Measurements from ENCODE around the gene ADAMTS8.

The ADAMTS8 gene

GRCh38 chr11:130423541-130424142 is 4.8 kb downstream of the ADAMTS8 start:
- TF ChIP-seq ZBTB7A (IDR thresholded peaks at IDR 0.05; ENCODE audit: low read depth) (no peak), FOXM1 (IDR thresholded peaks at IDR 0.05; ENCODE audit: borderline replicate concordance, low read depth) (no peak), YY1 (IDR thresholded peaks at IDR 0.05; ENCODE audit: low read depth) (no peak), CEBPB (IDR thresholded peaks at IDR 0.05) (no peak), EP300 (IDR thresholded peaks at IDR 0.05; ENCODE audit: borderline replicate concordance) (no peak), REST (IDR thresholded peaks at IDR 0.05; ENCODE audit: low read depth) (no peak), CREB1 (IDR thresholded peaks at IDR 0.05; ENCODE audit: low read depth) (no peak), NFIC (IDR thresholded peaks at IDR 0.05) (no peak), TEAD4 (IDR thresholded peaks at IDR 0.05) (no peak), RAD21 (IDR thresholded peaks at IDR 0.05; ENCODE audit: low read depth) (no peak), TAF1 (IDR thresholded peaks at IDR 0.05; ENCODE audit: low read depth) (no peak), TCF12 (IDR thresholded peaks at IDR 0.05; ENCODE audit: low read depth) (no peak), EGR1 (IDR thresholded peaks at IDR 0.05) (no peak)
- TF ChIP-seq, protein P1, sequence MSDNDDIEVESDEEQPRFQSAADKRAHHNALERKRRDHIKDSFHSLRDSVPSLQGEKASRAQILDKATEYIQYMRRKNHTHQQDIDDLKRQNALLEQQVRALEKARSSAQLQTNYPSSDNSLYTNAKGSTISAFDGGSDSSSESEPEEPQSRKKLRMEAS (IDR thresholded peaks at IDR 0.05), result no peak
- TF ChIP-seq, protein P2, sequence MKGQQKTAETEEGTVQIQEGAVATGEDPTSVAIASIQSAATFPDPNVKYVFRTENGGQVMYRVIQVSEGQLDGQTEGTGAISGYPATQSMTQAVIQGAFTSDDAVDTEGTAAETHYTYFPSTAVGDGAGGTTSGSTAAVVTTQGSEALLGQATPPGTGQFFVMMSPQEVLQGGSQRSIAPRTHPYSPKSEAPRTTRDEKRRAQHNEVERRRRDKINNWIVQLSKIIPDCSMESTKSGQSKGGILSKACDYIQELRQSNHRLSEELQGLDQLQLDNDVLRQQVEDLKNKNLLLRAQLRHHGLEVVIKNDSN (IDR thresholded peaks at IDR 0.05), result no peak

GRCh38 chr11:130422251-130422995 is 6.0 kb downstream of the ADAMTS8 start:
- TF ChIP-seq, protein P2 (IDR thresholded peaks at IDR 0.05), result no peak

DNA sequence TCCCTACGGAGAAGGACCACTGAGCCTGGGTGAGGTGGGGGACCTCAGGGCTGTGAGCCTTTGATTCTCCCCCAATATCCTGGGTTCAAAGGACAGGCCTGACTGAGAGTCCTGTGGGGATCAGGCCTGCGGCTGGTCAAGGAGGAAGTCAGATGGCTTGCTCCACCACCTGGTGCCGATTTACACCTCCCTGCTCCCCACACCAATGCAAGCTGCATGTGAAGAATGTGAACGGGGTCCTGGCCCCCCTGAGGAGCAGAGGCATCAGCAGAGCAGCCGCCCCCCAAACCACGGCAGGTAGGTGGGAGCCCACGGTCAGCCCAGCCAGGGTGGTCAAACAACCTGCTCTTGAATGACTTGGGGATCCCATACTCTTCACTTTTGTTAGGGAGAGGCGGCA is 6.7 kb downstream of the ADAMTS8 start:
- TF ChIP-seq EP300 (IDR thresholded peaks at IDR 0.05; ENCODE audit: borderline replicate concordance) (no peak), TAF1 (IDR thresholded peaks at IDR 0.05; ENCODE audit: low read depth) (no peak), ZBTB7A (IDR thresholded peaks at IDR 0.05; ENCODE audit: low read depth) (no peak), CREB1 (IDR thresholded peaks at IDR 0.05; ENCODE audit: low read depth) (no peak), FOXM1 (IDR thresholded peaks at IDR 0.05; ENCODE audit: borderline replicate concordance, low read depth) (no peak), CEBPB (IDR thresholded peaks at IDR 0.05) (no peak), TEAD4 (IDR thresholded peaks at IDR 0.05) (no peak), EGR1 (IDR thresholded peaks at IDR 0.05) (no peak), NFIC (IDR thresholded peaks at IDR 0.05) (no peak), RAD21 (IDR thresholded peaks at IDR 0.05; ENCODE audit: low read depth) (no peak), YY1 (IDR thresholded peaks at IDR 0.05; ENCODE audit: low read depth) (no peak), REST (IDR thresholded peaks at IDR 0.05; ENCODE audit: low read depth) (no peak), TCF12 (IDR thresholded peaks at IDR 0.05; ENCODE audit: low read depth) (no peak)
- TF ChIP-seq, protein P2 (IDR thresholded peaks at IDR 0.05), result no peak
- TF ChIP-seq, protein P1 (IDR thresholded peaks at IDR 0.05), result no peak

- TF ChIP-seq FOXM1 (IDR thresholded peaks at IDR 0.05; ENCODE audit: borderline replicate concordance, low read depth), result no peak
- TF ChIP-seq YY1 (IDR thresholded peaks at IDR 0.05; ENCODE audit: low read depth), result no peak
- TF ChIP-seq TEAD4 (IDR thresholded peaks at IDR 0.05), result no peak
- no peak for TF ChIP-seq TCF12 (IDR thresholded peaks at IDR 0.05; ENCODE audit: low read depth)
- TF ChIP-seq ZBTB7A (IDR thresholded peaks at IDR 0.05; ENCODE audit: low read depth), result no peak
- no peak for TF ChIP-seq RAD21 (IDR thresholded peaks at IDR 0.05; ENCODE audit: low read depth)
- TF ChIP-seq EGR1 (IDR thresholded peaks at IDR 0.05), result no peak
- no peak for TF ChIP-seq CEBPB (IDR thresholded peaks at IDR 0.05)
- TF ChIP-seq NFIC (IDR thresholded peaks at IDR 0.05), result no peak
- no peak for TF ChIP-seq CREB1 (IDR thresholded peaks at IDR 0.05; ENCODE audit: low read depth)
- TF ChIP-seq REST (IDR thresholded peaks at IDR 0.05; ENCODE audit: low read depth), result no peak
- TF ChIP-seq EP300 (IDR thresholded peaks at IDR 0.05; ENCODE audit: borderline replicate concordance), result no peak
- TF ChIP-seq, protein P2 (IDR thresholded peaks at IDR 0.05), result no peak
- TF ChIP-seq, protein P1 (IDR thresholded peaks at IDR 0.05), result no peak
- no peak for TF ChIP-seq TAF1 (IDR thresholded peaks at IDR 0.05; ENCODE audit: low read depth)
Measured at GRCh38 chr11:130421199-130421585, 7.2 kb downstream of the ADAMTS8 start.

Measured in Ishikawa (cell line).